ENCODE results near the gene IKBIP. TPM values are rescaled to one million over a fixed set of nuclear protein-coding genes. Genes with fewer than 3 reads are reported as not detected.

The IKBIP gene, protein sequence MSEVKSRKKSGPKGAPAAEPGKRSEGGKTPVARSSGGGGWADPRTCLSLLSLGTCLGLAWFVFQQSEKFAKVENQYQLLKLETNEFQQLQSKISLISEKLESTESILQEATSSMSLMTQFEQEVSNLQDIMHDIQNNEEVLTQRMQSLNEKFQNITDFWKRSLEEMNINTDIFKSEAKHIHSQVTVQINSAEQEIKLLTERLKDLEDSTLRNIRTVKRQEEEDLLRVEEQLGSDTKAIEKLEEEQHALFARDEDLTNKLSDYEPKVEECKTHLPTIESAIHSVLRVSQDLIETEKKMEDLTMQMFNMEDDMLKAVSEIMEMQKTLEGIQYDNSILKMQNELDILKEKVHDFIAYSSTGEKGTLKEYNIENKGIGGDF
- total RNA-seq, result 1 to 10 TPM in 2 of 4 donors, under 1 TPM in 1, not detected in 1; 0.40 to 6.8 (median 3.0) TPM

DNA sequence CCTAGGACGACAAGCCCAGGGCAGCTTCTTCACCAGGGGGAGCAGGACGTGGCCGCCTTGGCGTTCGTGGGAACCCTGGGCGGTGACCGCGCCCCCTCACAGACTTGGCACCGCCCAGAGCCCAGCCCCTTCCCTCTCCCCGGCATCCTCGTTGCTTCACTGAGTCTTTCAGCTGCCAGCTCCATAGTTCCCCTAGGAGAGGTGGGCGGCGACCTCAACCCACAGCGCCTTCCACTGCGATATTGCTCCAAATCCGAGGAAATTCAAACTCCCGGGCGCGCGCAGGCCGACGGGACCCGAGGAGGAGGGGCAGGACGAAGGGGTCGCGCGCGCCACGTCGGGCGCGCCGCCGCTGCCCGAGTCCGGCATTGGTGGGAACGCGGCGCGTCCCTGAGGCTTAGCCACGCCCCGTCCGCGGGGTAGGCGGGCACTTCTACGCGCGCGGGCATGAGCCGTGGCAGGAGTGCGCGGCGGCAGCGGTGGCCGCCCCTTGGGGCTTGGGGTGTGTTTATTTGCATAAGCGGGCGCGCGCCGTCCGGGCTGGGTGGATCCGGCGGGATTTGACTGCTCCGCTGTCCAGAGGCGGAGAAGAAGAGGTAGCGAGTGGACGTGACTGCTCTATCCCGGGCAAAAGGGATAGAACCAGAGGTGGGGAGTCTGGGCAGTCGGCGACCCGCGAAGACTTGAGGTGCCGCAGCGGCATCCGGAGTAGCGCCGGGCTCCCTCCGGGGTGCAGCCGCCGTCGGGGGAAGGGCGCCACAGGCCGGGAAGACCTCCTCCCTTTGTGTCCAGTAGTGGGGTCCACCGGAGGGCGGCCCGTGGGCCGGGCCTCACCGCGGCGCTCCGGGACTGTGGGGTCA lies at the start of gene IKBIP, which contains the start of gene APAF1:
Gene IKBIP, minus strand, starts transcription at position 77 of the 860 bp plus-strand sequence. CDS start 87 bp downstream, outside the sequence.
Gene APAF1, plus strand, starts transcription at position 579 of the 860 bp plus-strand sequence. CDS start 3,070 bp downstream, outside the sequence.
- WGBS, 2 donors (ENCODE audit: low coverage in 1 of 2), result 0% methylated on average over 45 of the region's 91 CpGs; no CpG with 5 or more reads in 1 of the 2 donors
- H3K9me3 ChIP-seq, result no peaks in the 10 kb centered on the region
- H3K36me3 ChIP-seq, result peaks cover 0 to 18% (median 3%) of the 10 kb centered on the region in 4 donors
- in situ Hi-C loops (cut with MboI; ENCODE audit: low pct_ligation_motif_present in 1 of 4, low pct_unique_long_range_greater_than_20kb in 1 of 4, low sequenced_read_pairs in 3 of 4), result loop anchor here in 1 of 4 donors (10.0 kb wide), 1 partner anchor 50 kb away; the partner anchor contains the start of gene SLC25A3
- DNase-seq, result peak; percentile 99
- no peaks in the 10 kb centered on the region for H3K27me3 ChIP-seq
- intact Hi-C loops (cut with DNase I; ENCODE audit: low total_unique reads), result loop anchor here (10.0 kb wide), 1 partner anchor 50 kb away; the partner anchor contains the start of gene SLC25A3
- H3K4me3 ChIP-seq, result peak within 1 kb of the TSS; percentile 83 to 99 (median 90)
- peak within 1 kb of the TSS; percentile 89 to 98 (median 96) for H3K27ac ChIP-seq
- TF ChIP-seq POLR2AphosphoS5 (IDR thresholded peaks at IDR 0.05) (peak; percentile 89 to 95 (median 92)), POLR2A (IDR thresholded peaks at IDR 0.05) (peak; percentile 92)
- TF ChIP-seq, protein P1, sequence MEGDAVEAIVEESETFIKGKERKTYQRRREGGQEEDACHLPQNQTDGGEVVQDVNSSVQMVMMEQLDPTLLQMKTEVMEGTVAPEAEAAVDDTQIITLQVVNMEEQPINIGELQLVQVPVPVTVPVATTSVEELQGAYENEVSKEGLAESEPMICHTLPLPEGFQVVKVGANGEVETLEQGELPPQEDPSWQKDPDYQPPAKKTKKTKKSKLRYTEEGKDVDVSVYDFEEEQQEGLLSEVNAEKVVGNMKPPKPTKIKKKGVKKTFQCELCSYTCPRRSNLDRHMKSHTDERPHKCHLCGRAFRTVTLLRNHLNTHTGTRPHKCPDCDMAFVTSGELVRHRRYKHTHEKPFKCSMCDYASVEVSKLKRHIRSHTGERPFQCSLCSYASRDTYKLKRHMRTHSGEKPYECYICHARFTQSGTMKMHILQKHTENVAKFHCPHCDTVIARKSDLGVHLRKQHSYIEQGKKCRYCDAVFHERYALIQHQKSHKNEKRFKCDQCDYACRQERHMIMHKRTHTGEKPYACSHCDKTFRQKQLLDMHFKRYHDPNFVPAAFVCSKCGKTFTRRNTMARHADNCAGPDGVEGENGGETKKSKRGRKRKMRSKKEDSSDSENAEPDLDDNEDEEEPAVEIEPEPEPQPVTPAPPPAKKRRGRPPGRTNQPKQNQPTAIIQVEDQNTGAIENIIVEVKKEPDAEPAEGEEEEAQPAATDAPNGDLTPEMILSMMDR (IDR thresholded peaks at IDR 0.05), result no peak
- H3K4me1 ChIP-seq, result peaks cover 0 to 29% (median 9%) of the 10 kb centered on the region in 4 donors

GRCh38 chr12:98691351-98691750 lies 46.8 kb upstream of the IKBIP start:
- no peak for DNase-seq
- Histone ChIP-seq H3K9me3 (no peaks in the 10 kb centered on the region), H3K4me3 (no peak overlapping the region), H3K27me3 (no peaks in the 10 kb centered on the region), H3K4me1 (no peaks in the 10 kb centered on the region), H3K36me3 (peaks cover 0 to 35% (median 10%) of the 10 kb centered on the region in 4 donors), H3K27ac (no peak overlapping the region)
- intact Hi-C loops (cut with DNase I; ENCODE audit: low total_unique reads), result no loop called here
- TF ChIP-seq, protein P1 (IDR thresholded peaks at IDR 0.05), result no peak
- TF ChIP-seq POLR2AphosphoS5 (IDR thresholded peaks at IDR 0.05), result no peak
- no peak for TF ChIP-seq POLR2A (IDR thresholded peaks at IDR 0.05)
- no peak for TF ChIP-seq EP300 (IDR thresholded peaks at IDR 0.05; ENCODE audit: low read depth)
- in situ Hi-C loops (cut with MboI; ENCODE audit: low pct_ligation_motif_present in 1 of 4, low pct_unique_long_range_greater_than_20kb in 1 of 4, low sequenced_read_pairs in 3 of 4), result no loop called here

DNA sequence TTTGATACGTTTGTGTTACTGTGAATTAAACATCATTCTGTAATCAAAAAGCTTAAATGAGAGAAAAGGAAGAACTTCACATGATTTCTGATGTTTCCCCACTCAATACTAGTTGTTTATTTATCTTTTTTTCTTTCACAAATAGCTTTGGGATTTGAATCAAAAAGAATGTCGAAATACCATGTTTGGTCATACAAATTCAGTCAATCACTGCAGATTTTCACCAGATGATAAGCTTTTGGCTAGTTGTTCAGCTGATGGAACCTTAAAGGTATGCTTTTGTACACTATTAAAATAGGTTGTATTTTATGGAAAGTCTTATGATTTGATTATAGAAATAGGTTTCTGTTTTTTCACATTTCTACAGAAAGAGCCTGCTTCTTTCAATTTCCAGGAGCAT lies 42.0 kb upstream of the IKBIP start:
- intact Hi-C loops (cut with DNase I; ENCODE audit: low total_unique reads) (no loop called here), in situ Hi-C loops (cut with MboI; ENCODE audit: low pct_ligation_motif_present in 1 of 4, low pct_unique_long_range_greater_than_20kb in 1 of 4, low sequenced_read_pairs in 3 of 4) (no loop called here)
- H3K27me3 ChIP-seq, result no peaks in the 10 kb centered on the region
- H3K9me3 ChIP-seq, result no peaks in the 10 kb centered on the region
- TF ChIP-seq, protein P1 (IDR thresholded peaks at IDR 0.05), result no peak
- TF ChIP-seq POLR2A (IDR thresholded peaks at IDR 0.05), result no peak
- TF ChIP-seq EP300 (IDR thresholded peaks at IDR 0.05; ENCODE audit: low read depth), result no peak
- TF ChIP-seq POLR2AphosphoS5 (IDR thresholded peaks at IDR 0.05), result no peak
- H3K4me1 ChIP-seq, result no peaks in the 10 kb centered on the region
- DNase-seq, result no peak
- no peak overlapping the region for H3K4me3 ChIP-seq
- 86 to 89% methylated on average over 2 of the region's 2 CpGs for WGBS, 2 donors (ENCODE audit: low coverage in 1 of 2)
- no peak overlapping the region for H3K27ac ChIP-seq
- H3K36me3 ChIP-seq, result peaks cover 0 to 65% (median 23%) of the 10 kb centered on the region in 4 donors

- in situ Hi-C loops (cut with MboI; ENCODE audit: low pct_ligation_motif_present in 1 of 4, low pct_unique_long_range_greater_than_20kb in 1 of 4, low sequenced_read_pairs in 3 of 4), result no loop called here
Measured at GRCh38 chr12:98684199-98684598, 39.6 kb upstream of the IKBIP start.

More at GRCh38 chr12:98684199-98684598, 39.6 kb upstream of the IKBIP start:
- intact Hi-C loops (cut with DNase I; ENCODE audit: low total_unique reads), result no loop called here
- TF ChIP-seq, protein P1 (IDR thresholded peaks at IDR 0.05), result no peak
- TF ChIP-seq POLR2AphosphoS5 (IDR thresholded peaks at IDR 0.05) (no peak), EP300 (IDR thresholded peaks at IDR 0.05; ENCODE audit: low read depth) (no peak), POLR2A (IDR thresholded peaks at IDR 0.05) (no peak)
- Histone ChIP-seq H3K4me1 (no peaks in the 10 kb centered on the region), H3K27ac (no peak overlapping the region), H3K36me3 (peaks cover 0 to 79% (median 27%) of the 10 kb centered on the region in 4 donors), H3K9me3 (no peaks in the 10 kb centered on the region), H3K27me3 (no peaks in the 10 kb centered on the region), H3K4me3 (no peak overlapping the region)
- DNase-seq, result no peak
- WGBS, 2 donors (ENCODE audit: low coverage in 1 of 2), result 92 to 96% methylated on average over 1 to 2 of the region's 2 CpGs

All from transverse colon (tissue), 4 donors.